HT1080 (cell line): Measurements from ENCODE around the gene TTLL1. TPM values are rescaled to one million over a fixed set of nuclear protein-coding genes. Genes with fewer than 3 reads are reported as not detected.
A peak's percentile ranks its signal among the peaks of the same experiment; 100 is the strongest.
"Not testable (repeated sequence)": the region's sequence is repeated elsewhere in the genome, so short reads cannot be mapped to it uniquely, and the experiment has no call there.

Source experiments
- DNase-seq: peaks from one replicate; pipeline ENCODE4 v3.0.0-alpha.2; 2015; ENCODE audit warnings: low read depth
- total RNA-seq: library from RNA; depleted of rRNA; stranded (reverse); fragments of >200 nt; shearing (Covaris generic); gene quantifications from 2 replicates; pipeline ENCODE4 v1.2.3, GENCODE V29; 2014; rRNA removed

TTLL1 gene
- total RNA-seq, 1 experiment from 2014 or later, result 0.39 TPM

GRCh38 chr22:42995654-42996053 is 93.5 kb downstream of the TTLL1 start:
- DNase-seq, result not testable (repeated sequence)

GRCh38 chr22:42994917-42995562 is 94.2 kb downstream of the TTLL1 start:
- DNase-seq, result peak; percentile 93

- DNase-seq, result no peak
Measured at GRCh38 chr22:42994276-42994916, 94.8 kb downstream of the TTLL1 start.

GRCh38 chr22:42993651-42994275 is 95.4 kb downstream of the TTLL1 start:
- no peak for DNase-seq

- no peak for DNase-seq
Measured at GRCh38 chr22:42992886-42993479, 96.2 kb downstream of the TTLL1 start.

GRCh38 chr22:42992092-42992491 is 97.1 kb downstream of the TTLL1 start:
- no peak for DNase-seq

GRCh38 chr22:42991010-42991651 is 98.1 kb downstream of the TTLL1 start:
- DNase-seq, result peak; percentile 88

- DNase-seq, result peak; percentile 88
Measured at GRCh38 chr22:42990131-42990838, 98.9 kb downstream of the TTLL1 start.

Other genes starting within 250 kb of the TTLL1 start
- gene ARFGAP3, start 232.1 kb downstream of the TTLL1 start, total RNA-seq, result 20.4 and 22.9 TPM in 2 replicates
- 47.9 and 53.9 TPM in 2 replicates for gene PACSIN2, start 74.2 kb downstream of the TTLL1 start, total RNA-seq
- 0.14 and 0.50 TPM in 2 replicates for gene BIK, start 21.4 kb upstream of the TTLL1 start, total RNA-seq
- 22.5 and 34.6 TPM in 2 replicates for gene MCAT, start 54.0 kb upstream of the TTLL1 start, total RNA-seq
- 304 and 404 TPM in 2 replicates for gene TSPO, start 62.2 kb upstream of the TTLL1 start, total RNA-seq
- gene TTLL12, start 97.7 kb upstream of the TTLL1 start, total RNA-seq, result 102 and 113 TPM in 2 replicates